ENCODE measurements around the gene HSD17B13. TPM values are rescaled to one million over a fixed set of nuclear protein-coding genes. Genes with fewer than 3 reads are reported as not detected.

HSD17B13 gene
- total and polyA plus RNA-seq, 2 of the 4 experiments (the other 2 are of a cell fraction), result not detected

- H4K91ac ChIP-seq (ENCODE audit: insufficient read depth, low read depth, low read length), result no peak overlapping the region
- H3K18ac ChIP-seq (ENCODE audit: low read depth, low read length), result no peak overlapping the region
- H3K79me1 ChIP-seq (ENCODE audit: low read depth in 1 of 2, low read length in 2 of 2), result no peaks in the 10 kb centered on the region
- BruUV-seq (replicated peaks), result no TSS peak
- H4K20me1 ChIP-seq (ENCODE audit: insufficient read depth, low read length), result no peaks in the 10 kb centered on the region
- dilution Hi-C loops (cut with HindIII; ENCODE audit: low sequenced_read_pairs, unreplicated experiment), result no loop called here
- intact Hi-C loops (cut with micrococcal nuclease), result no loop called here
- no peak overlapping the region for H2BK20ac ChIP-seq (ENCODE audit: low read depth, low read length)
- DNase-seq, result no peak
- no peak overlapping the region for H3K4me2 ChIP-seq (ENCODE audit: low read depth, low read length)
- 0 out of 2 replicates have a peak, but pooled peaks cover 1% of the 10 kb centered on the region for H3K36me3 ChIP-seq (ENCODE audit: control insufficient read depth, insufficient read depth, low read length)
- H2BK5ac ChIP-seq (ENCODE audit: low read depth, low read length, poor library complexity, severe bottlenecking), result no peak overlapping the region
- H3K4me3 ChIP-seq (ENCODE audit: insufficient read depth, low read depth, low read length), result no peak overlapping the region
- no peak for ATAC-seq (ENCODE audit: low read depth)
- H2AK5ac ChIP-seq (ENCODE audit: low read depth, low read length), result no peak overlapping the region
- ChIA-PET POLR2A (ENCODE audit: unreplicated experiment) (no interaction called here), CTCF (no interaction called here)
- H3K27me3 ChIP-seq (ENCODE audit: control insufficient read depth, insufficient read depth, low read length), result no peaks in the 10 kb centered on the region
- H3K9ac ChIP-seq (ENCODE audit: low read depth, low read length), result no peak overlapping the region
- no peak overlapping the region for H2BK15ac ChIP-seq (ENCODE audit: low read depth, low read length)
- no peak overlapping the region for H4K8ac ChIP-seq (ENCODE audit: low read depth in 2 of 2, low read length in 2 of 2)
- no peak overlapping the region for H3K23ac ChIP-seq (ENCODE audit: low read depth, low read length)
- no peak overlapping the region for H2AFZ ChIP-seq (replicated peaks; ENCODE audit: low read length, poor library complexity)
- H3K9me3 ChIP-seq (ENCODE audit: control insufficient read depth, insufficient read depth, low read length), result peaks cover 4% of the 10 kb centered on the region; the same call in 1 of the 2 replicates
- no peak overlapping the region for H3K27ac ChIP-seq (ENCODE audit: insufficient read depth, low read length)
- in situ Hi-C loops (cut with MboI; ENCODE audit: low sequenced_read_pairs), result no loop called here
- TF ChIP-seq POLR2A (IDR thresholded peaks at IDR 0.05; ENCODE audit: low read depth, low read length) (no peak), RCOR1 (IDR thresholded peaks at IDR 0.05; ENCODE audit: insufficient replicate concordance, low read length) (no peak), BHLHE40 (IDR thresholded peaks at IDR 0.05; ENCODE audit: low read depth, low read length) (no peak), CHD1 (IDR thresholded peaks at IDR 0.05; ENCODE audit: low read depth, low read length) (no peak), RAD21 (IDR thresholded peaks at IDR 0.05; ENCODE audit: low read length) (no peak), CEBPB (IDR thresholded peaks at IDR 0.05; ENCODE audit: low read depth, low read length) (no peak), FOS (IDR thresholded peaks at IDR 0.05; ENCODE audit: low read depth, low read length) (no peak), RFX5 (IDR thresholded peaks at IDR 0.05; ENCODE audit: low read depth, low read length) (no peak), CTCF (conservative IDR thresholded peaks at IDR 0.05; ENCODE audit: low read depth, low read length) (no peak), SMC3 (IDR thresholded peaks at IDR 0.05; ENCODE audit: low read depth, low read length) (no peak), MAZ (IDR thresholded peaks at IDR 0.05; ENCODE audit: borderline replicate concordance, low read depth, low read length) (no peak), MXI1 (IDR thresholded peaks at IDR 0.05; ENCODE audit: borderline replicate concordance, low read depth, low read length) (no peak), MAFK (IDR thresholded peaks at IDR 0.05; ENCODE audit: low read depth, low read length) (no peak)
- TF ChIP-seq, protein P1, sequence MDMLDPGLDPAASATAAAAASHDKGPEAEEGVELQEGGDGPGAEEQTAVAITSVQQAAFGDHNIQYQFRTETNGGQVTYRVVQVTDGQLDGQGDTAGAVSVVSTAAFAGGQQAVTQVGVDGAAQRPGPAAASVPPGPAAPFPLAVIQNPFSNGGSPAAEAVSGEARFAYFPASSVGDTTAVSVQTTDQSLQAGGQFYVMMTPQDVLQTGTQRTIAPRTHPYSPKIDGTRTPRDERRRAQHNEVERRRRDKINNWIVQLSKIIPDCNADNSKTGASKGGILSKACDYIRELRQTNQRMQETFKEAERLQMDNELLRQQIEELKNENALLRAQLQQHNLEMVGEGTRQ (IDR thresholded peaks at IDR 0.05; ENCODE audit: low read depth, low read length), result no peak
- H3K4me1 ChIP-seq (ENCODE audit: control insufficient read depth, insufficient read depth, low read length), result no peaks in the 10 kb centered on the region
- no peak overlapping the region for H3K56ac ChIP-seq (ENCODE audit: extremely low read depth, insufficient read depth, low read length)
- no peak overlapping the region for H2BK120ac ChIP-seq (ENCODE audit: low read depth, low read length)
- no peak overlapping the region for H2AK9ac ChIP-seq (replicated peaks; ENCODE audit: low read depth, low read length, poor library complexity)
- no peak overlapping the region for H3K4ac ChIP-seq (ENCODE audit: low read depth, low read length)
- no CpG with 5 or more reads among the region's 1 CpG for WGBS, 2 experiments (ENCODE audit: extremely low coverage in 2 of 2, insufficient read length in 1 of 2)
- H3K9me1 ChIP-seq (ENCODE audit: insufficient read depth, low read length), result no peaks in the 10 kb centered on the region
- H4K5ac ChIP-seq (ENCODE audit: low read depth, low read length), result no peak overlapping the region
- H3K14ac ChIP-seq (replicated peaks; ENCODE audit: low read depth, low read length), result no peak overlapping the region
Measured at GRCh38 chr4:87333267-87333666, 10.6 kb upstream of the HSD17B13 start.

All from IMR-90 (cell line).